ENCODE results near the gene XRCC6. TPM values are rescaled to one million over a fixed set of nuclear protein-coding genes. Genes with fewer than 3 reads are reported as not detected.
"Not testable (repeated sequence)": the region's sequence is repeated elsewhere in the genome, so short reads cannot be mapped to it uniquely, and the experiment has no call there.

Gene XRCC6
- total and polyA plus RNA-seq, 12 donors = 122 to 498 (median 240) TPM

DNA sequence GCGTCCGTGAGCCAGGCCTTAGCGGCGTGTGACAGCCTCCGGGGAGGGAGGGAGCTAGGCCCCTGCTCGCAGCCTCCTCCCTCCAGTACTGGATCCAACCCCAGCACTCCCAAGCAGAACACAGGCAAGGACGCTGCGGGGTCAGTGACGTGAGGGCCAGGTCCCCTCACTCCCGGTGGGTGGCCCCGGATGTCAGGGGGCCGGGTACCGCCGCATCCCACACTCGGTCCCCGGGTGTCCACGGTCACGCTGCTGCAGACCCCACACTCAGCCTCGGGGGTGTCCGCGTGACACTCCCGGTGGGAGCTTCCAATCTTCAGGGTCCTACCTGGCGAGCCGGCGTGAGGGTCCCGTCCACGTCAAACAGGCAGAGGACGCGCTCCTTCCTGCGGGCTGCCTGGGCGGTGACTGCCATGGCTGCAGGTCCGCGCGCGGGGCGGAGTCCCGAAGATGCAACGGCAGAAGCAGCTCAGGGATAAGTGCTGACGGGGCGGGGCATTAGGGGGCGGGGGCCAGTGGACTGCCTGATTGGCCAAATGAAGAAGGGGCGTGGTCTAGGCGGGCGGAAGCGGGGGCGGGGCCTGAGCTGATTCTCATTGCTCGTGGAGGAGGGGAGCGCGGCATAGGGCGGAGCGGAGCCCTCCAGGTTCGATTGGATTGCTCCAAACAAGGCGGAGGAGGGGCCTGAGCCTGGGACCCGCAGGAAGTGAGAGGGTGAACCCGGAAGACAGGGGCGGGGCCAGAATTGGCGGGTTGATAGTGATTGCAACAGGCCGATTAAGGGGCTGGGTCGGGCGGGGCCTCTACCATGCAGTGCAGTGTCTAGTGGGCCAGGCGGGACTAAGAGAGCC, 31.5 kb upstream of the XRCC6 start, which contains the start of gene PMM1:
PMM1 (minus strand) TSS at position 450 of the 851 bp plus-strand sequence; CDS start at position 415, 35 bp downstream.
- H3K4me3 ChIP-seq = peak within 1 kb of the TSS; percentile 62 to 96 (median 86)
- no peaks in the 10 kb centered on the region for H3K9me3 ChIP-seq (replicated peaks in 1 of 3)
- 1 to 2% (median 1%) methylated on average over 7 to 61 of the region's 61 CpGs for WGBS, 4 donors
- H3K4me1 ChIP-seq (replicated peaks in 1 of 2) = peaks cover 8 to 15% of the 10 kb centered on the region in 2 donors
- H3K27me3 ChIP-seq = no peaks in the 10 kb centered on the region
- peak within 1 kb of the TSS; percentile 44 to 91 (median 81) for H3K27ac ChIP-seq
- intact Hi-C loops (cut with DNase I) = loop anchor here in 1 of 2 donors (10.0 kb wide), 1 partner anchor 45 kb away; the partner anchor contains the start of gene POLR3H
- no peaks in the 10 kb centered on the region for H3K36me3 ChIP-seq (replicated peaks in 1 of 2)
- peak; percentile 100 for DNase-seq
- TF ChIP-seq, protein P1, sequence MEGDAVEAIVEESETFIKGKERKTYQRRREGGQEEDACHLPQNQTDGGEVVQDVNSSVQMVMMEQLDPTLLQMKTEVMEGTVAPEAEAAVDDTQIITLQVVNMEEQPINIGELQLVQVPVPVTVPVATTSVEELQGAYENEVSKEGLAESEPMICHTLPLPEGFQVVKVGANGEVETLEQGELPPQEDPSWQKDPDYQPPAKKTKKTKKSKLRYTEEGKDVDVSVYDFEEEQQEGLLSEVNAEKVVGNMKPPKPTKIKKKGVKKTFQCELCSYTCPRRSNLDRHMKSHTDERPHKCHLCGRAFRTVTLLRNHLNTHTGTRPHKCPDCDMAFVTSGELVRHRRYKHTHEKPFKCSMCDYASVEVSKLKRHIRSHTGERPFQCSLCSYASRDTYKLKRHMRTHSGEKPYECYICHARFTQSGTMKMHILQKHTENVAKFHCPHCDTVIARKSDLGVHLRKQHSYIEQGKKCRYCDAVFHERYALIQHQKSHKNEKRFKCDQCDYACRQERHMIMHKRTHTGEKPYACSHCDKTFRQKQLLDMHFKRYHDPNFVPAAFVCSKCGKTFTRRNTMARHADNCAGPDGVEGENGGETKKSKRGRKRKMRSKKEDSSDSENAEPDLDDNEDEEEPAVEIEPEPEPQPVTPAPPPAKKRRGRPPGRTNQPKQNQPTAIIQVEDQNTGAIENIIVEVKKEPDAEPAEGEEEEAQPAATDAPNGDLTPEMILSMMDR (IDR thresholded peaks at IDR 0.05) = no peak
- TF ChIP-seq POLR2A (IDR thresholded peaks at IDR 0.05) = peak; percentile 89 to 97

DNA sequence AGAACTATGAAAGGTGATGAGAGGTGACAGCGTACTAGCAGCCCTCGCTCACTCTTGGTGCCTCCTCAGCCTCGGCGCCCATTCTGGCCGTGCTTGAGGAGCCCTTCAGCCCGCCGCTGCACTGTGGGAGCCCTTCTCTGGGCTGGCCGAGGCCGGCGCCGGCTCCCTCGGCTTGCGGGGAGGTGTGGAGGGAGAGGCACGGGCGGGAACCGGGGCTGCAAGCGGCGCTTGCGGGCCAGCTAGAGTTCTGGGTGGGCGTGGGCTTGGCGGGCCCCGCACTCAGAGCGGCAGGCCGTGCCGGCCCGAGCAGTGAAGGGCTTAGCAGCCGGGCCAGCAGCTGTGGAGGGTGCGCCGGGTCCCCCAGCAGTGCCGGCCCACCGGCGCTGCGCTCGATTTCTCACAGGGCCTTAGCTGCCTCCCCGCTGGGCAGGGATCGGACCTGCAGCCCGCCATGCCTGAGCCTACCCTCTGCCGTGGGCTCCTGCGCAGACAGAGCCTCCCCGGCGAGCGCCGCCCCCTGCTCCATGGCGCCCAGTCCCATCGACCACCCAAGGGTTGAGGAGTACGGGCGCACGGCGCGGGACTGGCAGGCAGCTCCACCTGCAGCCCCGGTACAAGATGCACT, 27.6 kb upstream of the XRCC6 start:
- intact Hi-C loops (cut with DNase I) = loop anchor here in 1 of 2 donors (10.0 kb wide), 1 partner anchor 49 kb away; the partner anchor contains the start of gene POLR3H
- H3K4me3 ChIP-seq; H3K9me3 ChIP-seq (replicated peaks in 1 of 3); H3K27ac ChIP-seq; H3K27me3 ChIP-seq; H3K36me3 ChIP-seq (replicated peaks in 1 of 2): not testable (repeated sequence)
- peaks cover 23 to 24% of the 10 kb centered on the region in 2 donors for H3K4me1 ChIP-seq (replicated peaks in 1 of 2)
- DNase-seq = peak in 1 of 7 donors; percentile 20
- WGBS, 4 donors = 96% methylated on average over 26 to 51 of the region's 51 CpGs

DNA sequence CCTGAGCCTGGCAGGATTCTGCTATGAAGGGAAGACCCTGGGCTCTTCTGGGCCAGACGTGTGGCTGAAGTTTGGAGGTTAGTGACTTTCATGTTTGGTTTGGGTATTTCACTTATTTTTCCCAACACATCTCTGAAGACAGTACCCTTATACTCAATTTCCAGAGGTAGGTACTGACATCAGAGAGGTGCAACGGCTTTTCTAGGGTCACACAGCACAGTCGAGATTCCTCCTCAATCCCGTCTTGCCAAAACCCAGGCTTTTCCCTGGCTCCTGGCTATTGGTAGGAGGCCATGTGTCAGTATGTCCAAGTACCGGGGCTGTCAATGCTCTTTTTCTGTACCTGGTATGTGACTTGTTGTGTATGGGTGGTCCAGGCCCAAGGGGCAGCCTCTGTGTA, 25.4 kb upstream of the XRCC6 start:
- 83 to 91% (median 86%) methylated on average over 5 of the region's 5 CpGs for WGBS, 4 donors
- intact Hi-C loops (cut with DNase I) = loop anchor here (5.0 to 10.0 kb wide), 2 partner anchors 51 to 53 kb away; partner anchors contain the start of gene POLR3H (in 2 of the 2)

DNA sequence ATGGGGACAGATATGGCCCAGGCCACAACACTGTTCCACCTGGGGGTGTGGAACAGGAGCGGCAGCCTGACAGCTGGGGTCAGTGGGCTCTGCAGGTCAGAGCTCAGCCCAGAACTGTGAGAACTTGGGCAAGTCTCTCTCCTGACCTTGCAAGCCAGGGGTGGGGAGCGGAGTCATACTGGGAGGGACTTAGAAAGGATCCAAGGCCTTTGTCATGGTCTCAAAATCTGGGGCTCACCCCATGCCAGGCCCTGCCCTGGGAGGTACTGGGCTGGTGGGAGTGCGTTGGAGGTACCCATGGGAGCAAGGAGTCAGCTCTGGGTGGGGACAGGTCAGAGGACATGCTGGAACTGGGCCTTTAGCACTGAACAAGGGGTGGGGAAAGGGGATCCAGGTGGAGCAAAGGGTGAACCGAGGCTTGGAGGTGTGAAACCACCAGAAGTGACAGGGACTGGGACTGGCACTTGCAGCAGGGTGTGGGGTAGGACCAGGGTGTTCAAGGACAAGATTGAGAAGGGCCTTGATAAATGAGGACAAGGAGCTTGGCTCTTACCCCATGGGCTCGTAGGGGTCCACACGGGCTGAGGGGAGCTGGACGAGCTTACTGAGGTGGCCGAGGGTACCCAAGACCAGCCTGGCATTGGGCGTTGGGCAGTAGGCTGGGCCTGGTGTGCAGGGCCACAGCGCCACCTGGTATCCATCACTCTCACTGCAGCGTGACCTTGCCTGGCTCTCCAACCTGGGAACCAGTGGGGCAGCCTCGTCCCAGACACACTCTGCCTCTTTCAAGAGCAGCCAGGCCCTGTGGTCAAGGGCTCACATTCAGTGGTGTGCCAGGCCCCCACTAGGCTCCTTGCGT, 24.1 kb upstream of the XRCC6 start:
- TF ChIP-seq POLR2A (IDR thresholded peaks at IDR 0.05) = peak in 1 of 2 donors; percentile 40
- TF ChIP-seq, protein P1 (IDR thresholded peaks at IDR 0.05) = peak; percentile 70 to 93 (median 90)
- intact Hi-C loops (cut with DNase I) = loop anchor here (5.0 to 10.0 kb wide), 2 partner anchors 52 to 55 kb away; partner anchors contain the start of gene POLR3H (in 2 of the 2)
- no peak overlapping the region for H3K4me3 ChIP-seq
- H3K27ac ChIP-seq = peak overlapping the region; percentile 18 to 91 (median 84)
- peaks cover 17 to 21% of the 10 kb centered on the region in 2 donors for H3K4me1 ChIP-seq (replicated peaks in 1 of 2)
- 25 to 54% (median 32%) methylated on average over 9 to 13 of the region's 13 CpGs for WGBS, 4 donors
- H3K36me3 ChIP-seq (replicated peaks in 1 of 2) = peaks cover 0 to 17% of the 10 kb centered on the region in 2 donors
- no peaks in the 10 kb centered on the region for H3K9me3 ChIP-seq (replicated peaks in 1 of 3)
- DNase-seq = peak; percentile 73 to 88 (median 84)
- no peaks in the 10 kb centered on the region for H3K27me3 ChIP-seq

More for the DNA sequence above, 25.4 kb upstream of the XRCC6 start:
- DNase-seq = peak in 1 of 7 donors; percentile 13
- no peak overlapping the region for H3K4me3 ChIP-seq
- no peaks in the 10 kb centered on the region for H3K27me3 ChIP-seq
- H3K4me1 ChIP-seq (replicated peaks in 1 of 2) = peaks cover 17 to 21% of the 10 kb centered on the region in 2 donors
- peaks cover 0 to 6% of the 10 kb centered on the region in 2 donors for H3K36me3 ChIP-seq (replicated peaks in 1 of 2)
- H3K9me3 ChIP-seq (replicated peaks in 1 of 3) = no peaks in the 10 kb centered on the region
- no peak overlapping the region for H3K27ac ChIP-seq
- TF ChIP-seq, protein P1 (IDR thresholded peaks at IDR 0.05) = no peak
- TF ChIP-seq POLR2A (IDR thresholded peaks at IDR 0.05) = no peak

All from adrenal gland (tissue), 12 donors.